Body of pancreas (tissue), 4 donors: ENCODE results near the gene SCN8A.

Experiments used
- CTCF ChIP-seq, 7 experiments: fragments of 450-650 bp in 4 of 7; fragments of 200-600 bp in 3 of 7; sonication (generic) in 3 of 7; IDR thresholded peaks; one replicate each; pipeline ENCODE4 v1.5.1; 2016 to 2019; ENCODE audit warnings: antibody characterized with exemption in 7 of 7
- POLR2A ChIP-seq, 3 donors: fragments of 450-650 bp; IDR thresholded peaks; one replicate each; pipeline ENCODE4 v1.6.1; 2016; ENCODE audit warnings: antibody characterized with exemption in 3 of 3, mild to moderate bottlenecking in 2 of 3

GRCh38 chr12:51784688-51785087 lies 193.7 kb downstream of the SCN8A start:
- TF ChIP-seq CTCF (IDR thresholded peaks at IDR 0.05) (no peak), POLR2A (IDR thresholded peaks at IDR 0.05) (no peak)
